Measurements from ENCODE around the gene SMC1A. TPM values are rescaled to one million over a fixed set of nuclear protein-coding genes. Genes with fewer than 3 reads are reported as not detected.
A peak's percentile ranks its signal among the peaks of the same experiment; 100 is the strongest.

The SMC1A gene
- polyA plus RNA-seq, 1 donor (not counting 4 experiments of a cell fraction or from before 2014, with no cell fraction given) = 24.2 TPM

DNA sequence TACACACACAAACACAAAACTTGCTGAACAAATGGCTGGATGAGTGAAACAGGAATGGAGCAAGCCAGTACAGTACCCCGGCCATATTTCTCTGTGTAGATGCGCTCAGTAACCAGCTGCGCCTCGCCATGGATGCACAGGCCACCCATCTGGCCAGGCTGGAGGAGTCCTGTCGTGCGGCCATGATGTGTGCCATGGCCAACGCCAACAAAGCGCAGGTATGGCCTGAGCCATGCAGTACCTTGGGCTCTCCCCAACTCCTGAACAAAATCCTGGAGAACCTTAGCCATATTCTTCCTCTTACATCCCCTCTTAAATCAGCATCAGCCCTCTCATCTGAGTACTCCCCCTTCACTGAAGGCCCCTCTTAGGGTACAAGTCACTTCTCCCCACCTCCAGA is 7.3 kb upstream of the SMC1A start:
- H3K9ac ChIP-seq (ENCODE audit: control insufficient read depth, extremely low read depth, insufficient read depth, low read length) = no peak overlapping the region
- no peaks in the 10 kb centered on the region for H4K20me1 ChIP-seq (ENCODE audit: control insufficient read depth, extremely low read depth, insufficient read depth, low read length)
- peaks cover 9% of the 10 kb centered on the region for H3K79me2 ChIP-seq (ENCODE audit: control insufficient read depth, insufficient read depth, low read length)
- no peak overlapping the region for H3K4me2 ChIP-seq (ENCODE audit: control insufficient read depth, extremely low read depth, insufficient read depth, low read depth, low read length)
- dilution Hi-C loops (cut with MboI; ENCODE audit: extremely low pct_ligation_motif_present, low sequenced_read_pairs) = no loop called here
- no peaks in the 10 kb centered on the region for H3K9me1 ChIP-seq (ENCODE audit: control insufficient read depth, extremely low read depth, insufficient read depth, low read length)
- H3K4me3 ChIP-seq (ENCODE audit: control insufficient read depth in 2 of 3, extremely low read depth in 1 of 3, insufficient read depth in 2 of 3, low read depth in 1 of 3, low read length in 3 of 3) = no peak overlapping the region
- H3K27me3 ChIP-seq (ENCODE audit: control insufficient read depth, extremely low read depth, insufficient read depth, low read length) = no peaks in the 10 kb centered on the region
- H3K9me3 ChIP-seq (ENCODE audit: control insufficient read depth, low read depth, low read length) = no peaks in the 10 kb centered on the region
- TF ChIP-seq, protein P1, sequence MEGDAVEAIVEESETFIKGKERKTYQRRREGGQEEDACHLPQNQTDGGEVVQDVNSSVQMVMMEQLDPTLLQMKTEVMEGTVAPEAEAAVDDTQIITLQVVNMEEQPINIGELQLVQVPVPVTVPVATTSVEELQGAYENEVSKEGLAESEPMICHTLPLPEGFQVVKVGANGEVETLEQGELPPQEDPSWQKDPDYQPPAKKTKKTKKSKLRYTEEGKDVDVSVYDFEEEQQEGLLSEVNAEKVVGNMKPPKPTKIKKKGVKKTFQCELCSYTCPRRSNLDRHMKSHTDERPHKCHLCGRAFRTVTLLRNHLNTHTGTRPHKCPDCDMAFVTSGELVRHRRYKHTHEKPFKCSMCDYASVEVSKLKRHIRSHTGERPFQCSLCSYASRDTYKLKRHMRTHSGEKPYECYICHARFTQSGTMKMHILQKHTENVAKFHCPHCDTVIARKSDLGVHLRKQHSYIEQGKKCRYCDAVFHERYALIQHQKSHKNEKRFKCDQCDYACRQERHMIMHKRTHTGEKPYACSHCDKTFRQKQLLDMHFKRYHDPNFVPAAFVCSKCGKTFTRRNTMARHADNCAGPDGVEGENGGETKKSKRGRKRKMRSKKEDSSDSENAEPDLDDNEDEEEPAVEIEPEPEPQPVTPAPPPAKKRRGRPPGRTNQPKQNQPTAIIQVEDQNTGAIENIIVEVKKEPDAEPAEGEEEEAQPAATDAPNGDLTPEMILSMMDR (optimal IDR thresholded peaks at IDR 0.05 in 1 of 3, IDR thresholded peaks at IDR 0.05 in 1 of 3, conservative IDR thresholded peaks at IDR 0.05 in 1 of 3; ENCODE audit: extremely low read depth in 1 of 3, insufficient read depth in 2 of 3, low read length in 3 of 3) = no peak
- no peak for TF ChIP-seq EZH2 (IDR thresholded peaks at IDR 0.05; ENCODE audit: low read length)
- no peak for DNase-seq (ENCODE audit: low read depth, low spot score)
- peaks cover 6 to 8% of the 10 kb centered on the region in 2 experiments for H3K36me3 ChIP-seq (ENCODE audit: control insufficient read depth in 2 of 2, extremely low read depth in 1 of 2, insufficient read depth in 2 of 2, low read length in 2 of 2)
- H3K4me1 ChIP-seq (ENCODE audit: control insufficient read depth, extremely low read depth, insufficient read depth, low read length) = peaks cover 4% of the 10 kb centered on the region
- no peak for FAIRE-seq
- no peak overlapping the region for H2AFZ ChIP-seq (ENCODE audit: control insufficient read depth, low read length)
- no peak overlapping the region for H3K27ac ChIP-seq (ENCODE audit: control insufficient read depth, insufficient read depth, low read length)

DNA sequence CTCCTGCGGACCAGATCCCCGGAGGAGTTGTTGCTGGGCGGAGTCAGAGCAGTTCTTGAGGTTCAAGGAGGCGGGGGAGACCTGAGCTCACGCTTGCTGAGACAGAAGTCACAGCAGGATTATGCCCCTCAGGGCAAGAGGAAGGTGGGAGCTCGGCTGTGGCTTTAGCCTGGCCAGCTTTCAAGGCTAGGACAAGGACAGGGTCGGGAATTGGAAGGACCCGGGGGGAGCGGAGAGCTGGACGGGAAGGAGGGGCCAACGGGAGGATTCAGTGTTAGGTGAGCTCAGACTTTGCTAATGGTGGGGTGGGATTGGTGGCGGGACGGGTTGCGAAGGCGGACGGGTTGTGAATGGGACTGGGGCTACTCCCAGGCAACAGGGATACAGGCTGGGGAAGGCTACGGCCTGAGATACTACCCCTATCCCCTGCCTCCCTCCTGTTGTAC is 430 bp upstream of the SMC1A start, which contains the start of gene RIBC1:
Gene RIBC1 (plus strand): TSS at position 13 of the 446 bp plus-strand sequence. CDS start 3,404 bp downstream, outside the sequence.
- Histone ChIP-seq H3K27me3 (ENCODE audit: control insufficient read depth, extremely low read depth, insufficient read depth, low read length) (no peaks in the 10 kb centered on the region), H3K4me2 (ENCODE audit: control insufficient read depth, extremely low read depth, insufficient read depth, low read depth, low read length) (peak within 1 kb of the TSS; percentile 86), H3K4me3 (ENCODE audit: control insufficient read depth in 2 of 3, extremely low read depth in 1 of 3, insufficient read depth in 2 of 3, low read depth in 1 of 3, low read length in 3 of 3) (peak within 1 kb of the TSS; percentile 66 to 85 (median 80)), H3K79me2 (ENCODE audit: control insufficient read depth, insufficient read depth, low read length) (peaks cover 41% of the 10 kb centered on the region), H3K9ac (ENCODE audit: control insufficient read depth, extremely low read depth, insufficient read depth, low read length) (peak within 1 kb of the TSS; percentile 97), H3K36me3 (ENCODE audit: control insufficient read depth in 2 of 2, extremely low read depth in 1 of 2, insufficient read depth in 2 of 2, low read length in 2 of 2) (no peaks in the 10 kb centered on the region), H3K27ac (ENCODE audit: control insufficient read depth, insufficient read depth, low read length) (peak within 1 kb of the TSS; percentile 90), H4K20me1 (ENCODE audit: control insufficient read depth, extremely low read depth, insufficient read depth, low read length) (peaks cover 14% of the 10 kb centered on the region), H3K9me3 (ENCODE audit: control insufficient read depth, low read depth, low read length) (no peaks in the 10 kb centered on the region), H2AFZ (ENCODE audit: control insufficient read depth, low read length) (peak within 1 kb of the TSS; percentile 88), H3K4me1 (ENCODE audit: control insufficient read depth, extremely low read depth, insufficient read depth, low read length) (peaks cover 15% of the 10 kb centered on the region), H3K9me1 (ENCODE audit: control insufficient read depth, extremely low read depth, insufficient read depth, low read length) (peaks cover 3% of the 10 kb centered on the region)
- FAIRE-seq = no peak
- TF ChIP-seq, protein P1 (optimal IDR thresholded peaks at IDR 0.05 in 1 of 3, IDR thresholded peaks at IDR 0.05 in 1 of 3, conservative IDR thresholded peaks at IDR 0.05 in 1 of 3; ENCODE audit: extremely low read depth in 1 of 3, insufficient read depth in 2 of 3, low read length in 3 of 3) = no peak
- no peak for TF ChIP-seq EZH2 (IDR thresholded peaks at IDR 0.05; ENCODE audit: low read length)
- no peak for DNase-seq (ENCODE audit: low read depth, low spot score)
- dilution Hi-C loops (cut with MboI; ENCODE audit: extremely low pct_ligation_motif_present, low sequenced_read_pairs) = no loop called here

All from keratinocyte (primary cell).